B cell (primary cell): ENCODE data around the gene TAS2R3. TPM values are rescaled to one million over a fixed set of nuclear protein-coding genes. Genes with fewer than 3 reads are reported as not detected.

Experiments
- ATAC-seq: fragments of 200-7000 bp; cut with Tn5 transposase; one replicate; pipeline ENCODE4 v1.10.0; 2021; ENCODE audit warnings: low read depth, mild to moderate bottlenecking, moderate number of reproducible peaks, moderate library complexity
- CTCF ChIA-PET: fragments of 350-600 bp; sonication (Branson Sonifier 250); formaldehyde crosslinking; loops from one replicate; lab custom pipeline; 2021; ENCODE audit warnings: antibody characterized with exemption, inconsistent platforms; lab: Charles Lee
- POLR2A ChIA-PET: fragments of 350-600 bp; sonication (Branson Sonifier 250); formaldehyde crosslinking; loops from one replicate; lab custom pipeline; 2021; ENCODE audit warnings: antibody characterized with exemption; lab: Charles Lee
- DNase-seq: peaks from one replicate; pipeline ENCODE4 v3.0.0; 2013
- H2AFZ ChIP-seq: 2 replicates; pipeline ENCODE4 v1.6.1; 2012; ENCODE audit warnings: mild to moderate bottlenecking, low read depth, low read length; ENCODE audit not compliant: insufficient read depth, poor library complexity, severe bottlenecking
- H3K27ac ChIP-seq, 2 donors: 1 replicate in 1 of 2; 2 replicates in 1 of 2; pipeline ENCODE4 v1.5.1; 2012 to 2013; ENCODE audit warnings: low read length in 2 of 2, mild to moderate bottlenecking in 2 of 2, moderate library complexity in 1 of 2
- H3K27me3 ChIP-seq, 4 experiments: fragments of 200-600 bp in 1 of 4; sonication (generic) in 1 of 4; replicated peaks in 1 of 4; 1 replicate in 2 of 4; 2 replicates in 2 of 4; pipeline versions ENCODE4 v1.6.1 to v1.7.0; 2013 to 2016; ENCODE audit warnings: low read length in 3 of 4, mild to moderate bottlenecking in 2 of 4, mixed read lengths in 1 of 4, moderate library complexity in 1 of 4; ENCODE audit not compliant: insufficient read depth in 4 of 4, control insufficient read depth in 3 of 4; ENCODE audit errors: control extremely low read depth in 1 of 4
- H3K36me3 ChIP-seq, 2 experiments: replicated peaks in 1 of 2; 1 replicate in 1 of 2; 2 replicates in 1 of 2; pipeline versions ENCODE4 v1.6.1 to v1.7.1; 2013; ENCODE audit warnings: low read length in 1 of 2; ENCODE audit not compliant: insufficient read depth in 2 of 2, control insufficient read depth in 1 of 2; ENCODE audit errors: control extremely low read depth in 1 of 2, extremely low read depth in 1 of 2
- H3K4me1 ChIP-seq, 2 donors: fragments of 200-600 bp in 1 of 2; sonication (generic) in 1 of 2; 1 replicate in 1 of 2; 2 replicates in 1 of 2; pipeline versions ENCODE4 v1.5.1 to v1.6.1; 2013 to 2017; ENCODE audit warnings: low read length in 2 of 2; ENCODE audit not compliant: control insufficient read depth in 2 of 2, insufficient read depth in 2 of 2
- H3K4me2 ChIP-seq: replicated peaks from 2 replicates; pipeline ENCODE3; 2012; ENCODE audit warnings: mild to moderate bottlenecking, low read depth, low read length; ENCODE audit not compliant: poor library complexity, severe bottlenecking
- H3K4me3 ChIP-seq, 5 experiments: fragments of 200-600 bp in 1 of 5; sonication (generic) in 1 of 5; 1 replicate in 3 of 5; 2 replicates in 2 of 5; pipeline versions ENCODE4 v1.5.1 to v1.7.0; 2011 to 2016; ENCODE audit warnings: low read length in 4 of 5, mild to moderate bottlenecking in 4 of 5, low read depth in 2 of 5, control low read depth in 1 of 5, moderate library complexity in 1 of 5; ENCODE audit not compliant: insufficient read depth in 1 of 5; ENCODE audit errors: control extremely low read depth in 1 of 5, extremely low read depth in 1 of 5
- H3K79me2 ChIP-seq: fragments of 200-600 bp; sonication (generic); one replicate; pipeline ENCODE4 v1.6.0; 2016; ENCODE audit warnings: low read length; ENCODE audit not compliant: control insufficient read depth, insufficient read depth
- H3K9ac ChIP-seq: fragments of 200-600 bp; sonication (generic); 2 replicates; pipeline ENCODE4 v1.6.1; 2017; ENCODE audit warnings: mild to moderate bottlenecking, low read length, moderate library complexity
- H3K9me3 ChIP-seq, 3 donors: one replicate each; pipeline versions ENCODE4 v1.6.1 to v1.7.1; 2013; ENCODE audit warnings: low read length in 2 of 3; ENCODE audit not compliant: control insufficient read depth in 2 of 3, insufficient read depth in 1 of 3; ENCODE audit errors: control extremely low read depth in 1 of 3
- H4K20me1 ChIP-seq: 2 replicates; pipeline ENCODE4 v1.6.0; 2012; ENCODE audit warnings: mild to moderate bottlenecking, low read length; ENCODE audit not compliant: insufficient read depth, control insufficient read depth, poor library complexity, severe bottlenecking
- H3K27ac Mint-ChIP-seq: one replicate; pipeline ENCODE4 v1.8.0; 2021; ENCODE audit warnings: mixed read lengths
- H3K27me3 Mint-ChIP-seq: one replicate; pipeline ENCODE4 v1.8.0; 2021; ENCODE audit warnings: mixed read lengths
- H3K4me1 Mint-ChIP-seq: one replicate; pipeline ENCODE4 v1.8.0; 2021; ENCODE audit warnings: mixed read lengths
- H3K4me3 Mint-ChIP-seq: one replicate; pipeline ENCODE4 v1.8.0; 2021; ENCODE audit warnings: mixed read lengths
- H3K9me3 Mint-ChIP-seq: one replicate; pipeline ENCODE4 v1.8.0; 2022; ENCODE audit warnings: mixed read lengths; ENCODE audit not compliant: insufficient read depth
- CTCF ChIP-seq: fragments of 200-600 bp; IDR thresholded peaks from one replicate; pipeline ENCODE4 v1.8.0; 2022; ENCODE audit warnings: antibody characterized with exemption, mild to moderate bottlenecking
- EZH2 ChIP-seq: IDR thresholded peaks from 2 replicates; pipeline ENCODE4 v1.6.1; 2012; ENCODE audit warnings: borderline replicate concordance, low read depth, mild to moderate bottlenecking, moderate library complexity, low read length; ENCODE audit not compliant: insufficient read depth, poor library complexity, severe bottlenecking
- WGBS: methylation state at CpG from one replicate; pipeline ENCODE4 v1.1.5; 2013; ENCODE audit warnings: missing lambda C conversion rate; ENCODE audit not compliant: insufficient coverage; 5-methylcytosine and 5-hydroxymethylcytosine counted together
- intact Hi-C: fragments of 100-400 bp; cut with micrococcal nuclease; formaldehyde crosslinking; loops from one replicate; pipeline ENCODE4 v1.10.0; 2022
- polyA plus RNA-seq: library from polyadenylated mRNA; depleted of rRNA; stranded (reverse); fragments of >200 nt; gene quantifications from 2 replicates; pipeline ENCODE4 v1.2.3, GENCODE V29; 2012
- total RNA-seq, 2 donors: library from RNA; stranded (reverse); fragments of 120-200 nt in 1 of 2; gene quantifications; 1 replicate in 1 of 2; 2 replicates in 1 of 2; pipeline versions ENCODE4 v1.2.3 to v1.2.4, GENCODE V29; 2013 to 2022

TAS2R3 gene
- total and polyA plus RNA-seq, 2 donors (not counting 1 experiment from before 2014, with no cell fraction given): 8.6 TPM; not detected in 1

GRCh38 chr7:141788296-141788695 is 24.4 kb downstream of the TAS2R3 start:
- H3K4me2 ChIP-seq: no peak overlapping the region
- no CpG with 5 or more reads among the region's 2 CpGs for WGBS
- TF ChIP-seq EZH2 (no peak), CTCF (no peak)
- DNase-seq (no peak), ATAC-seq (no peak)
- Mint-ChIP-seq H3K27me3 (no peaks in the 10 kb centered on the region), H3K27ac (no peak overlapping the region), H3K4me1 (no peaks in the 10 kb centered on the region), H3K4me3 (no peak overlapping the region), H3K9me3 (no peaks in the 10 kb centered on the region)
- no peaks in the 10 kb centered on the region for H3K27me3 ChIP-seq
- no peak overlapping the region for H3K4me3 ChIP-seq
- H4K20me1 ChIP-seq: peaks cover 7% of the 10 kb centered on the region
- no peak overlapping the region for H3K27ac ChIP-seq
- POLR2A ChIA-PET: no interaction called here
- H3K36me3 ChIP-seq: peaks cover 3 to 5% of the 10 kb centered on the region in 2 experiments
- no peaks in the 10 kb centered on the region for H3K4me1 ChIP-seq
- H3K79me2 ChIP-seq: no peaks in the 10 kb centered on the region
- intact Hi-C loops: no loop called here
- no peak overlapping the region for H3K9ac ChIP-seq
- CTCF ChIA-PET: no interaction called here
- no peaks in the 10 kb centered on the region for H3K9me3 ChIP-seq
- H2AFZ ChIP-seq: no peak overlapping the region

GRCh38 chr7:141789917-141790316 is 26.0 kb downstream of the TAS2R3 start, which contains the start of gene TAS2R5:
TAS2R5 (plus strand) TSS chr7:141790217; CDS start chr7:141790362, 145 bp downstream.
- no peak for DNase-seq
- 100% methylated on average over 2 of the region's 5 CpGs for WGBS

More at GRCh38 chr7:141789917-141790316, 26.0 kb downstream of the TAS2R3 start, which contains the start of gene TAS2R5:
- H3K27me3 Mint-ChIP-seq: no peaks in the 10 kb centered on the region
- Histone ChIP-seq H3K9me3 (no peaks in the 10 kb centered on the region), H3K4me3 (no peak within 1 kb of the TSS), H3K79me2 (no peaks in the 10 kb centered on the region), H3K27me3 (no peaks in the 10 kb centered on the region), H3K36me3 (peaks cover 3 to 5% of the 10 kb centered on the region in 2 experiments), H3K9ac (no peak within 1 kb of the TSS), H4K20me1 (peaks cover 7% of the 10 kb centered on the region), H3K27ac (no peak within 1 kb of the TSS), H3K4me2 (no peak within 1 kb of the TSS), H3K4me1 (no peaks in the 10 kb centered on the region), H2AFZ (no peak within 1 kb of the TSS)
- no peak for ATAC-seq
- ChIA-PET CTCF (no interaction called here), POLR2A (no interaction called here)
- TF ChIP-seq EZH2 (no peak), CTCF (no peak)
- intact Hi-C loops: no loop called here
- no peak within 1 kb of the TSS for H3K4me3 Mint-ChIP-seq
- no peaks in the 10 kb centered on the region for H3K4me1 Mint-ChIP-seq
- H3K27ac Mint-ChIP-seq: no peak within 1 kb of the TSS
- H3K9me3 Mint-ChIP-seq: no peaks in the 10 kb centered on the region
